Liver (tissue), 9 donors: ENCODE measurements around the gene CXCR6. TPM values are rescaled to one million over a fixed set of nuclear protein-coding genes. Genes with fewer than 3 reads are reported as not detected.
A peak's percentile ranks its signal among the peaks of the same experiment; 100 is the strongest.

Source experiments
- DNase-seq: peaks from one replicate; pipeline ENCODE4 v3.0.0-alpha.2; 2017; ENCODE audit warnings: low spot score
- H3K27ac ChIP-seq, 2 donors: one replicate each; pipeline ENCODE4 v1.7.0; 2013; ENCODE audit warnings: inconsistent platforms in 2 of 2, low read length in 2 of 2, control low read depth in 1 of 2, low read depth in 1 of 2, mild to moderate bottlenecking in 1 of 2
- H3K27me3 ChIP-seq, 4 donors: one replicate each; pipeline versions ENCODE4 v1.6.1 to v1.7.0; 2013; ENCODE audit warnings: low read length in 3 of 4, inconsistent platforms in 1 of 4, mild to moderate bottlenecking in 1 of 4, moderate library complexity in 1 of 4; ENCODE audit not compliant: control insufficient read depth in 4 of 4, insufficient read depth in 4 of 4
- H3K36me3 ChIP-seq, 4 donors: one replicate each; pipeline versions ENCODE4 v1.6.1 to v1.7.0; 2013; ENCODE audit warnings: low read length in 3 of 4, mild to moderate bottlenecking in 3 of 4, low read depth in 1 of 4, moderate library complexity in 1 of 4; ENCODE audit not compliant: control insufficient read depth in 4 of 4, insufficient read depth in 3 of 4
- H3K4me1 ChIP-seq, 4 donors: one replicate each; pipeline versions ENCODE4 v1.6.1 to v1.7.0; 2013; ENCODE audit warnings: low read length in 3 of 4, mild to moderate bottlenecking in 3 of 4, moderate library complexity in 1 of 4; ENCODE audit not compliant: control insufficient read depth in 4 of 4, insufficient read depth in 4 of 4
- H3K4me3 ChIP-seq, 3 donors: one replicate each; pipeline versions ENCODE4 v1.6.1 to v1.7.0; 2013; ENCODE audit warnings: low read length in 3 of 3, control low read depth in 1 of 3, low read depth in 1 of 3, mild to moderate bottlenecking in 1 of 3
- H3K9ac ChIP-seq, 2 donors: one replicate each; pipeline ENCODE4 v1.7.0; 2013; ENCODE audit warnings: low read length in 2 of 2, mild to moderate bottlenecking in 2 of 2, moderate library complexity in 2 of 2, control low read depth in 1 of 2, low read depth in 1 of 2
- H3K9me3 ChIP-seq, 4 donors: one replicate each; pipeline versions ENCODE4 v1.6.1 to v1.7.0; 2013; ENCODE audit warnings: low read length in 3 of 4; ENCODE audit not compliant: control insufficient read depth in 4 of 4
- ATF3 ChIP-seq: IDR thresholded peaks from 2 replicates; pipeline ENCODE4 v1.6.1; 2016; ENCODE audit warnings: antibody characterized with exemption
- FOXA1 ChIP-seq: IDR thresholded peaks from 2 replicates; pipeline ENCODE4 v1.6.1; 2016; ENCODE audit warnings: antibody characterized with exemption
- FOXA2 ChIP-seq: IDR thresholded peaks from 2 replicates; pipeline ENCODE4 v1.6.1; 2016; ENCODE audit warnings: antibody characterized with exemption
- GABPA ChIP-seq, 2 donors: IDR thresholded peaks in 1 of 2; conservative IDR thresholded peaks in 1 of 2; 2 replicates each; pipeline ENCODE4 v1.6.1; 2016; ENCODE audit warnings: antibody characterized with exemption in 2 of 2, mild to moderate bottlenecking in 1 of 2, moderate library complexity in 1 of 2
- HNF4A ChIP-seq, 2 donors: conservative IDR thresholded peaks; 2 replicates each; pipeline ENCODE4 v1.6.1; 2016; ENCODE audit warnings: antibody characterized with exemption in 2 of 2, mild to moderate bottlenecking in 2 of 2
- HNF4G ChIP-seq: IDR thresholded peaks from 2 replicates; pipeline ENCODE4 v1.6.1; 2016; ENCODE audit warnings: antibody characterized with exemption
- JUND ChIP-seq, 2 donors: IDR thresholded peaks; 2 replicates each; pipeline ENCODE4 v1.6.1; 2016; ENCODE audit warnings: antibody characterized with exemption in 2 of 2
- NR2F2 ChIP-seq: IDR thresholded peaks from 2 replicates; pipeline ENCODE4 v1.6.1; 2016; ENCODE audit warnings: antibody characterized with exemption
- RAD21 ChIP-seq, 2 donors: IDR thresholded peaks; 2 replicates each; pipeline ENCODE4 v1.6.1; 2016; ENCODE audit warnings: antibody characterized with exemption in 2 of 2, mild to moderate bottlenecking in 2 of 2
- RXRA ChIP-seq, 2 donors: IDR thresholded peaks; 2 replicates each; pipeline ENCODE4 v1.6.1; 2017 to 2018; ENCODE audit warnings: antibody characterized with exemption in 2 of 2, mild to moderate bottlenecking in 1 of 2
- ZBTB33 ChIP-seq: IDR thresholded peaks from 2 replicates; pipeline ENCODE4 v1.6.1; 2016; ENCODE audit warnings: antibody characterized with exemption
- WGBS: extraction: QIAGEN DNeasy Blood & Tissue Kit; methylation state at CpG from one replicate; pipeline ENCODE4 v1.1.7; 2013; 5-methylcytosine and 5-hydroxymethylcytosine counted together
- polyA plus RNA-seq, 2 donors: library from polyadenylated mRNA; stranded (reverse) in 1 of 2; unstranded in 1 of 2; fragments of 200-250 nt in 1 of 2; fragments of >200 nt in 1 of 2; fragmentation: Nextera tagmentation in 1 of 2; extraction: Ambion mirVana in 1 of 2; gene quantifications; one replicate each; pipeline versions ENCODE4 v1.2.1 to v1.2.3, GENCODE V29; 2013 to 2015
- total RNA-seq, 2 donors: library from RNA; depleted of rRNA; stranded (reverse); fragments of >200 nt; gene quantifications; one replicate each; pipeline ENCODE4 v1.2.3, GENCODE V29; 2014
- TF ChIP-seq, protein P1 (sequence below): fragments of 150-350 bp; IDR thresholded peaks from 2 replicates; pipeline ENCODE4 v1.5.1; 2017; ENCODE audit warnings: improper control_type of control experiment, low read depth, low read length; ENCODE audit not compliant: missing input control
- TF ChIP-seq, protein P2 (sequence below): IDR thresholded peaks from 2 replicates; pipeline ENCODE4 v1.6.1; 2016; ENCODE audit warnings: antibody characterized with exemption
- donor health status: healthy.
- donor health status: healthy.
- donor health status: healthy.
- donor health status: healthy.
- donor health status: healthy.

CXCR6 gene
- total and polyA plus RNA-seq, 4 donors, result 0.60 to 2.9 (median 0.96) TPM

GRCh38 chr3:45987368-45988291 is 44.4 kb downstream of the CXCR6 start:
- Histone ChIP-seq H3K4me1 (peaks cover 32 to 71% (median 49%) of the 10 kb centered on the region in 4 donors), H3K27ac (peak overlapping the region; percentile 92 to 98), H3K9me3 (no peaks in the 10 kb centered on the region)

GRCh38 chr3:45988362-45988761 is 45.1 kb downstream of the CXCR6 start:
- Histone ChIP-seq H3K27ac (peak overlapping the region; percentile 92 to 98), H3K4me1 (peaks cover 37 to 78% (median 57%) of the 10 kb centered on the region in 4 donors), H3K4me3 (no peak overlapping the region), H3K9me3 (no peaks in the 10 kb centered on the region), H3K36me3 (peaks cover 0 to 9% (median 5%) of the 10 kb centered on the region in 4 donors), H3K27me3 (no peaks in the 10 kb centered on the region), H3K9ac (no peak overlapping the region)
- TF ChIP-seq NR2F2 (no peak), GABPA (IDR thresholded peaks at IDR 0.05 in 1 of 2, conservative IDR thresholded peaks at IDR 0.05 in 1 of 2) (no peak), HNF4A (conservative IDR thresholded peaks at IDR 0.05) (peak; percentile 15 to 34)
- 40% methylated on average over 4 of the region's 4 CpGs for WGBS
- DNase-seq, result no peak

More at GRCh38 chr3:45987368-45988291, 44.4 kb downstream of the CXCR6 start:
- TF ChIP-seq, protein P1, sequence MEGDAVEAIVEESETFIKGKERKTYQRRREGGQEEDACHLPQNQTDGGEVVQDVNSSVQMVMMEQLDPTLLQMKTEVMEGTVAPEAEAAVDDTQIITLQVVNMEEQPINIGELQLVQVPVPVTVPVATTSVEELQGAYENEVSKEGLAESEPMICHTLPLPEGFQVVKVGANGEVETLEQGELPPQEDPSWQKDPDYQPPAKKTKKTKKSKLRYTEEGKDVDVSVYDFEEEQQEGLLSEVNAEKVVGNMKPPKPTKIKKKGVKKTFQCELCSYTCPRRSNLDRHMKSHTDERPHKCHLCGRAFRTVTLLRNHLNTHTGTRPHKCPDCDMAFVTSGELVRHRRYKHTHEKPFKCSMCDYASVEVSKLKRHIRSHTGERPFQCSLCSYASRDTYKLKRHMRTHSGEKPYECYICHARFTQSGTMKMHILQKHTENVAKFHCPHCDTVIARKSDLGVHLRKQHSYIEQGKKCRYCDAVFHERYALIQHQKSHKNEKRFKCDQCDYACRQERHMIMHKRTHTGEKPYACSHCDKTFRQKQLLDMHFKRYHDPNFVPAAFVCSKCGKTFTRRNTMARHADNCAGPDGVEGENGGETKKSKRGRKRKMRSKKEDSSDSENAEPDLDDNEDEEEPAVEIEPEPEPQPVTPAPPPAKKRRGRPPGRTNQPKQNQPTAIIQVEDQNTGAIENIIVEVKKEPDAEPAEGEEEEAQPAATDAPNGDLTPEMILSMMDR, result no peak
- TF ChIP-seq NR2F2, result peak; percentile 67
- TF ChIP-seq HNF4G, result no peak
- TF ChIP-seq RAD21 (IDR thresholded peaks at IDR 0.05), result no peak
- peak in 1 of 2 donors; percentile 19 for TF ChIP-seq RXRA (IDR thresholded peaks at IDR 0.05)
- Histone ChIP-seq H3K4me3 (no peak overlapping the region), H3K9ac (no peak overlapping the region), H3K27me3 (no peaks in the 10 kb centered on the region), H3K36me3 (peaks cover 0 to 14% (median 10%) of the 10 kb centered on the region in 4 donors)
- no peak for DNase-seq
- 57% methylated on average over 8 of the region's 8 CpGs for WGBS

DNA sequence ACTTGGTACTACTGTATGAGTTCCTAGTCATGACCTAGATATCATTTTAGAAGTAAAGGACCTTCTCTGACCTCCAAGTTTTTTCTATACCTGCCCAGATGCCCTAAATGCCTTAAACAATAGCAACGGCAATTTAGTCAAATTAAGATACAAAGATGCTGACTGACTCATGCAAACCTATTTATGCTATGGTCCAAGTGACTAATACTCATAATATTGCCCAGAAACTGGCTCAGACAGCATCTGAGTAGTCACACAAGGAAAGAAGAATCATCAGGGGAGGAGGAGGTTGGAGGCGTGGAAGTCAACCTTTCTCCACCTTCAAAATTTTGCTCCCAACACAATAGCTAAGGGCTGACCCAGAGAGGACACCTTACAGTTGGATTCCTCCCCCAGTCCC is 45.5 kb downstream of the CXCR6 start:
- H3K9ac ChIP-seq, result no peak overlapping the region
- no peaks in the 10 kb centered on the region for H3K9me3 ChIP-seq
- no peaks in the 10 kb centered on the region for H3K27me3 ChIP-seq
- H3K4me3 ChIP-seq, result no peak overlapping the region
- peaks cover 0 to 6% (median 2%) of the 10 kb centered on the region in 4 donors for H3K36me3 ChIP-seq
- 90% methylated on average over 2 of the region's 2 CpGs for WGBS
- DNase-seq, result no peak
- TF ChIP-seq ATF3 (no peak), ZBTB33 (no peak), HNF4A (conservative IDR thresholded peaks at IDR 0.05) (no peak), NR2F2 (no peak), FOXA1 (no peak), FOXA2 (no peak), JUND (IDR thresholded peaks at IDR 0.05) (no peak)
- TF ChIP-seq, protein P2, sequence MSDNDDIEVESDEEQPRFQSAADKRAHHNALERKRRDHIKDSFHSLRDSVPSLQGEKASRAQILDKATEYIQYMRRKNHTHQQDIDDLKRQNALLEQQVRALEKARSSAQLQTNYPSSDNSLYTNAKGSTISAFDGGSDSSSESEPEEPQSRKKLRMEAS, result no peak
- peak overlapping the region; percentile 92 to 98 for H3K27ac ChIP-seq
- peaks cover 39 to 82% (median 59%) of the 10 kb centered on the region in 4 donors for H3K4me1 ChIP-seq
